Skin of body (tissue), 2 donors: ENCODE measurements around the gene MFAP5. TPM values are rescaled to one million over a fixed set of nuclear protein-coding genes. Genes with fewer than 3 reads are reported as not detected.

Experiments used
- DNase-seq: peaks from one replicate; lab custom pipeline; 2025; lab: John Stamatoyannopoulos, UW
- total RNA-seq: library from RNA; depleted of rRNA; stranded (reverse); fragments of >200 nt; gene quantifications from one replicate; pipeline ENCODE4 v1.2.3, GENCODE V29; 2014

The MFAP5 gene, protein sequence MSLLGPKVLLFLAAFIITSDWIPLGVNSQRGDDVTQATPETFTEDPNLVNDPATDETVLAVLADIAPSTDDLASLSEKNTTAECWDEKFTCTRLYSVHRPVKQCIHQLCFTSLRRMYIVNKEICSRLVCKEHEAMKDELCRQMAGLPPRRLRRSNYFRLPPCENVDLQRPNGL
- total RNA-seq = 125 TPM

DNA sequence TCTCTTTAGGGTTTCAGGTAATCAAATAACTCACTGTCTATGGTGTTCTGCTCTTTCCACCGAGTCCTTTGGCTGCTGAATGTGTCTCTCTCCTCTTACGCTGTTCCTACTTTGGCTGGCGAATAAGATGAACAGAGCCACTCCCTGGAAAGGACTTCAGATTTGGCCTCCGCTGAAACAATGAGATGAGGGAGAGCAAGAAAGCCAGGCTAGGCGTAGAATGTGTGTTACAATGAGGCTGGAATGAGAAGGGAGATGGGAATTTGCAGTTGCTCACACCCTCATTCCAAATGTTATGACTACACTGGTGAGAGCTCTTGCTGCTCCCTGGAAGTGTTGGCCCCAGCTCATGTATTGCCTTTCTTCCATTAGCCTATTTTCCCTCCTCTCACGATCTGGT is at the start of gene MFAP5:
MFAP5 (minus strand) TSS at position 234 of the 400 bp plus-strand sequence. CDS start 722 bp downstream, outside the sequence.
- DNase-seq = peak; percentile 87

DNA sequence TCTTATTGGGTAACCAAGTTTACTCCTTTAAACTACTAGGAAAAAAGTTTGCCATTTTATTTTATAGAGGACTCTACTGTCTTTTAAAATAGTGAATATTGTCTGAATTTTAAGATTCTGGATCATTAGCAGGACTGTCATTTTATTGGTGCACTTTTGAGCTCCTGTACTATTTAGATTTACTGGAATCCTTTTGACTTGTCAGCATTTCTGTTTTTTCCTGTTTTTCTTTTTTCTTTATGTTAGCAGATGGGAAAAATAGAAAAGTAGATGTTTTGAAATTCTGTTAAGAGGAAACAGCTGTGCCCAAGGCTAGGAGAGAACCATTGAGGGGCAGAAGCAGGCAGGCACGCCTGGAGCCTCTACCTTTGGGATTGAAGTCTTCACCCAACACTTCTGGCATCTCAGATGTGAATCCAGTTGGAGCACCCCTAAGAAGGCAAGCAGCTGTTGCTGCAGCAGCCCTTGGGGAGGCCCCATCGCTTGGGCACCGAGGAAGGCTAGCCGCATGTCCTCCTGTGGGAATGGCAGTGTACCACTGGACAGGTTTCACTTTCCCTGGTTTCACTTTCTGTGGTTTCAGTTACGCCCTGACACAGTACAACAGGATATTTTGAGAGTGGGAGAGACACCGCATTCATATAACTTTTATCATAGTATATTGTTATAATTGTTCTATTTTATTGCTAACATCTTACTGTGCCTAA is 46.7 kb upstream of the MFAP5 start:
- DNase-seq = peak; percentile 6

DNA sequence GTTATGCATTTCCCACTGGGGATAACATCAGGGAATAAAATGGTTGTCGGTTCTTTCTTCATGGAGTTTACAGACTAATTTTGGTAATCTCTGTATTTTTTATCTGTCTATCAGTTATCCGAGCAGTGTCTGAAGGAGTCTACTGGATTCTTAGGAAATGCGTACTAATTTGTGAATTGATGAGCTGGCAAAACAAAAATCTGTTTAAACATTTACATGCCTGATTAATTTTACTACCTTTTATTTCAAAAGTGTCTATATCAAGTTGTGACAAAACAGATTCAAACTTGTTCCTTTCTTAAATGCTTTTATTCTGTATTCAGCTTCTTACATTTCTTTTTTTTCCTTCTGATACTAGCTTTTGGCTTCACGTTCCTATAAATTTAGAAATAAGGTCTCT is 39.5 kb upstream of the MFAP5 start:
- DNase-seq = no peak

DNA sequence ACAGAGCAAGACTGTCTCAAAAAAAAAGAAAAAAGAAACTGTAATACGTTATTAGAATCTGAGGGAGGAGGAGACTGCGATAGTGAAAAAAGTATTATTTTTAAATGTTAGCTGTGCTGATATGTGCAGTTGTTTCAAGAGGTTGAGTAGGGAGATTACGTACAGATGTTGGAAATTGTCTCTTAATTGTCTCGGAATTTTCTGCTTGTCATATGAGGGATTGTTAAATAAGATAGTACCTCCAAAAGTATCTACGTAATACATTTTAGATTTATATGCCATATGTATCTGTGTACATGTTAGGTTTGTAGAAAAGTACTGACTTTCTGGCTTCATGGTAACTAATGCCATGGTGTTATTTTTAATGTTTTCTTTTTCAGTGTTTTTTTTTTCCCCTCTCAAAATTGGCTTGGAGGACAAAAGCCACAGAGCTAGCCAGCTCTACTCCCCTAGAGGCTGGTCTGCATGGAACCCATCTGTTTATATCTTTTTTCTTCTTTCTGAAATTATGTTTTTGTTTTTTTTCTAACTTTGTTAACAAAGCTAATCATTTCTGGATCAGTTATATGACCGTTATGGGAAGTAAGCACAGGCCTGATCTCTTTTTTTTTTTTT is 38.5 kb upstream of the MFAP5 start:
- DNase-seq = peak; percentile 61

DNA sequence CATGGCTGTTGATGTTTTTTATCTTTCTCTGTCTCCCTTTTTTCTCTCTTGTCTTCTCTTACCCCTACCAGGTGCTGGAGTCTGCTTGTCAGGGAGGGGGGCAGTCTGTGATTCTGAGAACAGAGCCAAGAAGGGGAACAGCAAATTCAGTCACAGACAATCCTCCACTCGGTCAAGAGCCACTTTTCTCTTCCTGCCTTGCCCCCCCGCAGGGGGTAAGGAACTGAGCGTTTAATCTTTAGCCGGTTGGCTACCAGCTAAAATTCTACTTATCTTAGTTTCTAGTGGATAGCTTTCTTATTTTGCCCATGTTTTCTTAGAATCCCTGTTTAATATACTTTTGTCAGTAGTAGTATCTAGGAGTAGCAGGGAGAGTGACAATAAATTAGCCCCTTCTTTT is 37.1 kb upstream of the MFAP5 start:
- DNase-seq = no peak

DNA sequence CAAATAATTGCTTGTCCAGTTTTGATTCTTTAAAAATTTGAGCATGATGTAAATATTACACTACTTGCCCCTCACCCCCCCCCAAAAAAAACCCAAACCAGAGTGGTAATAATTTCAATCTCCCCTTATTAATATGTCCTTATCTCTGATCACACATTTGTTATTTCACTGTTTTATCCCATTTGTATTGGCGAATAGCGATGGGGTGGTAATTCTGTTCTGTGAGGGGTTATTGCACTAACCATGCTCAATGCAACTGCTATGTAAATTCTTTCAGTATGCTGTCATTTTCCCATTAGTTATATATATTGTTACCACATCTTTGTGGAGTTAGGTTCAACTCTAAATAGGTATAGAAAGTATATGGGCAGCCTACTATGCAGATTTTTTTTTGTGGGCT is 36.3 kb upstream of the MFAP5 start:
- DNase-seq = peak; percentile 29

DNA sequence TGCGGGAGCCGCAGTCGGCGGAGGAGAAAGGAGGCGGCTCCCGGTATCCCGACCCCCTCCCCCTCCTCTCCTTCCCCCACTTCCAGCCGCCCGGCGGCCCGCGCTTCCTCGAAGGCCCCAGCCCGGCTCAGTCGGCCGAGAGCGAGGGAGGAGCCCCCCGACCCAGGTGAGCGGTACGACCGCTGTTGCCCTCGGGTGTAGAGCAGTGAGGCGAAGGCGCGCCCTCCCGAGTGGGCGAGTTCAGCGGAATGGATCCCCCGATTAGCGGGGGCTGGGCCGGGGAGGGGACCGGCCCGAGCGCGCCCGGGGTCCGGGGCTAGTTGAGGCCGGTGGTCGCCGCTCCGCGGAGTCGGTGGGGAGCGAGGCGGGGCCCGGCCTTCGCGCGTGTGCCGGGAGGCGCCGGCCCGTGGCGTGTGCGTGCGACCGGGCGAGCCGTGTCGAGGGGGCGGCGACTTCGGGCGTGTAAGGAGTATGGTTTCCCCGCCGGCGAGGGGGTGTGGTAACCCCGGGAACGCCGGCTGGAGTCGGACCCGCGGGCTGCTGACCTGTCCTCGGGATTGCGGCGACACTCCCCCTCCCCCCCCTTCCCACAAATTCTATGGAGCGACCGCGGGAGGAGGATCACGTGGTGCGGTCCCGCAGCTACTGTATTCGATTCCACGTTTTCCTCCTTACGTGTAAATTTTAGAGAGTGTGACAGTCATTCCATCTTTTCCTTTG is 35.7 kb upstream of the MFAP5 start:
- DNase-seq = peak; percentile 30

DNA sequence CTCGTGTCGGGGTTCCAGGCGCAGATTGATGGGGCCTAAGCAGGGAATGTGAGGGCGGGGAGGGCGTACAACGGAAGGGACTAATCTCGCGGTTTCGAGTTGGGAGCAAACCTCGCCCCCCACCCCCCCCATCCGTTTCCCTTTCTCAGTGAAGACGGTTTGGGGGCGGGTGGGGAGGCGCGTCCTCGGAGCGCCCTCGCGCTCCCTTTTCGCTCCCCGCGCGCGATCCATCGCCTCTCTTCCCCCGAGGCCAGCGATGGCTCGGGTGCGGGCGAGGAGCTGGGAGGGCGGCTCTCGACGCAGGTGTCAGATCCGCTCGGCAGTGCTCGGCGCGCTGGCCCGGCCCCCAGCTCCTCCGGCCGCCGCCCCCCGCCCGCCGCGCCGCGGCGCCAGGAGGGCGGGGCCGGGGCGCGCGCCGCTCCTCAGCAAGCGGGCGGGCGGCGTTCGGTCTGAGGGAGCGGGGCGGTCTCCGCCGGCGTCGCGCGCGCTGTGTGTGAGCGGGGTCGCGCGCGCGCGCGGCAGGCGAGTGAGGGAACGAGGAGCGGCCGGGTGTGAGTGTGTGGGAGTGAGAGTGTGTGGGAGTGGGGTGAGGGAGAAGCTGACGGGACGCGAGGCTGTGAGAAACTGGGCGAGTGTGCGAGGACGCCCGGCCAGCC is 35.0 kb upstream of the MFAP5 start, which contains the start of gene RIMKLB:
RIMKLB (plus strand) TSS at position 516 of the 656 bp plus-strand sequence. CDS start 15,876 bp downstream, outside the sequence.
- DNase-seq = peak; percentile 83

DNA sequence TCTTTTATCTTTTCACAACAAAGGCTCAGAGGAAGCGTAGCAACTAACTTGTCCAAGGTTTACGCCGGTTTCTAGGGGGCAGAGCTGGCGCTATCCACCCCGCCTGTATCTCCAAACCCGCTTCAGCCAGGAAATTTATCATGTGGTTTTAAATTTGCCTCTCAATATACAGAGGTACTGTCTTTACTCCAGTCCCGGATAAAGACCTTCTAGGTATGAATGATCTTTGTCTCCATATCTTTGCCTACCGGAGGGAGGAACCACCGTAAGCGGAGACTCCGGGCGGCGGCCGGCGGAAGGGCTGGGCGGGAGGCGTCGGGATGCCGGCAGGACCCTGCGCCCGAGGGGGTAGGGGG is 34.5 kb upstream of the MFAP5 start:
- DNase-seq = peak; percentile 54

DNA sequence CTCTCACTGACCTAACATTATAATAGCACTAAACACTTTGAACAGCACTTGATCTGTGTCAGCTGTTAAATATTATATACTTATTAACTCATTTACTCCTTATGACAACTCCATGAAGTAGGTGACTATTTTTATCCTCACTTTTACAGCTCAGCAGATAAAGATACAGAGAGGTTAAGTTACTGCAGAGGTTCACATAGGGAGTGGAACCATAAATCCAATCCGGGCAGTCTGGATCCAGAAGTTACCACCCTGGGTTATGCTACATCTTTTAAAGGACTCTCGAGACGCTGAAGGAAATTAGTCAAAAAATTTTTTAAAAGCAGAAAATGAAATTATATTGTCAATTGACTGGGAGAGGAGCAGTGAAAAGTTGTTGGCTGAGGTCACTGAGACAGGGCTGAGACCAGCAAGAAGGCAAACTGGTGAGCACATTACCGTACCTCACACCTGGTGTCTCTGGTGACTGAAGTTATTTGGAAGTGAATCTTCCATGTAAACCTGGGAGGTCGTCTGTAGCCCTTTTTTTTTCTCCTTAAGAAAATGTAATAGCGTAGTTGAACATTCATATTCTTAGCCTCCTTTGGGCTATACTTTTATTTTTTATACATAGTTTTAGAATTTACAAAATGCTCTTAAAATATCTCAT is 33.9 kb upstream of the MFAP5 start:
- no peak for DNase-seq

DNA sequence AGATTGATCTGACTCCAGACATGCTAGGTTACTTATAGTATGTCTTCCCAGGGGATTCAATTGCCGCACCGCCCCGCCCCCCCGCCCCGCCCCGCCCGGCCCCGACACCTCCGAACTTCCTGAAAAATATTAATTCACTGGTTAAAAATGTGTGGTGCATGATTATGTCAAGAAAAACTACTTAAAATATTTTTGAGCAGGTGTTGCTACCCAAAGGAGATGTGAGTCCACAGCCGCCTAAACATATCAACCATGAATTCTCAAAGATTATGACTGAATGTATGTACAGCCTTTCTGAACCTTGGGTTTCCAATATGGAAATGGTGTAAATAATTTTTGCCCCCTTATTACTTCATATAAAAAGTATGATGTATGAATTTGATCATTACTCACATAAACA is 32.5 kb upstream of the MFAP5 start:
- no peak for DNase-seq

DNA sequence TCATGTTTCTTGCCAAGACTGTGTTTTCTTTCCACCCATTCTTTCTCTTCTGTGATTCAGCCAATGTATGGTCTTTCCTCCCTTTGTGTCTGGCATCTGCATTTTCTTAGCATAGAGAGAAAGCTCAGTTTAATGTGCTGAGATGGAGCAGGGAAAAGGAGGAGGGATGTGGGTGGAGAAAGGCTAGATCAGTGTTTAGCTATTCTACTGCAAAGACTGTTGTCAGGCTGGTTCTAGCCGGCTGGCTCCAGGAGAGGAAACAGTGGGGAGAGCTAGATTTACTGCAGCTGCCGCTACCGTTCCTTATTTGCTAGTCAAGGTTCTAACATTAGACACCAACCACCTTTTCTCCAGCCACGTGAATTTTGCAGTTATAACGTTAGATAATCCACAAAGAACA is 29.9 kb upstream of the MFAP5 start:
- peak; percentile 84 for DNase-seq

DNA sequence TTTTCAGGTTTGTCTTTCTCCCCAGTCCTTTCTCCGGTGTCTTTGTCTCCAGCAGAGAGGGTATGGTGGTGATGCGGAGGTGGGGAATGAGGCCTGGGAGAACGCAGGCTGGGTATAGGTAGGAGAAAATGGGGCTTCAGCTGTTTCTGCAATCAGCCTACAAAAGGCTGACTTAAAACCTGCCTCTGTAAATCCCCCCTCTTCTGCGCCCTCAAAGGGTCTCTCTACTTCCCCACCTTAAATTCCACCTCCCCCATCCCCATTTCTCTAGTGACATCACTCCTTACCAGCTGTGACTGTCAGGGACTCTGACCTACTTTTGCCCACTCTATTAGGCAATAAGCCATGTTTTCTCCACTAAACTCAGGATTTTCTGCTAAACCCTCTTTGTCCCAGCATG is 27.1 kb upstream of the MFAP5 start:
- DNase-seq = no peak

DNA sequence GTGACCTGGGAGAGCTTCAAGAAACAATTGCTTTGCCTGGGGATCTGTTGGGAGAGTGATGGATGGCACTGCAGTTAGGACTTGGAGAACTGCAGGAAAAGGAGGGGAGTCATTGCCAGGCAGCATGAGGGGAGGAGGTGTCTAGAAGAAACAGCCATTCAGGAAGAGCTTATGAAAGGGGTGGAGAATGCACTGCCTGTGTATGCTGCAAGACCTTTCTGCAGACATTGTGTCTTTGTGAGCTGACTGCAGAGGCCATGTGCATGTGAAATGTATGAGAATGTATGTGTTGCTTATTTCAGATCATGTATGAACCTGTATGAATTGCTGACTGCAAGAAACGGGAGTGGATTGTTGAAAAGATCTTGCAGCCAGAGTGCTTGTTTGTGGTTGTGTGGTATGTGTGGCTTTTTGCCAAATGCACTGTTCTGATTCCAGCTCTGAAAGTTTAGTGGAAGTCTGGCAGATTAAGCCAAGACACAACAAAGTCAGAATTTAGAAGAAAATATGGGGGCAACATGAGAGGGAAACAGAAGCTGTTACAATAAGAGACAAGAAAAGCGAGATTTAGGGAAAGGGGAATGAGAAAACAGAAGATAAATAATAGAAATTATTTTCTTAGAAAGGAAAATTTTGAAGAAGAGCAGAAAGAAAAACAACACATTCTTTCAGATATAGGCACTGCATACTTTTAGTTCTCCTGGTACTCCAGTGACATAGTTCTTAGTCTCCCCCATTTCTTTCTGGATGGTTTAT is 25.4 kb upstream of the MFAP5 start:
- DNase-seq = peak; percentile 95

DNA sequence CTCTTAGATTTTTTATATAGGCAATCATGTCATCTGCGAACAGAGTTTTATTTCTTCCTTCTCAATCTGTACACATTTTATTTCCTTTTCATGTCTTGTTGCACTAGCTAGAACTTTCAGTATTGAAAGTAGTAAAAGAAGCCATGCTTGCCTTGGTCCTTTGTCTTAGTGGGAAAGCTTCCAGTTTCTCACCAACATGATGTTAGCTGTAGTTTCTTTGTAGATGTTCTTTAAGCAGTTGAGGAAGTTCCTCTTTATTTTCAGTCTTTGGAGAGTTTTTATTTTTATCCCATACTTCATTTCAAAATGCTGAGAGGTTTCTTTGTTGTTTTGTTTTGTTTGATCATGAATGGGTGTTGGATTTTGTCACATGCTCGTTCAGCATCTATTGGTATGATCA is 22.4 kb upstream of the MFAP5 start:
- DNase-seq = no peak

DNA sequence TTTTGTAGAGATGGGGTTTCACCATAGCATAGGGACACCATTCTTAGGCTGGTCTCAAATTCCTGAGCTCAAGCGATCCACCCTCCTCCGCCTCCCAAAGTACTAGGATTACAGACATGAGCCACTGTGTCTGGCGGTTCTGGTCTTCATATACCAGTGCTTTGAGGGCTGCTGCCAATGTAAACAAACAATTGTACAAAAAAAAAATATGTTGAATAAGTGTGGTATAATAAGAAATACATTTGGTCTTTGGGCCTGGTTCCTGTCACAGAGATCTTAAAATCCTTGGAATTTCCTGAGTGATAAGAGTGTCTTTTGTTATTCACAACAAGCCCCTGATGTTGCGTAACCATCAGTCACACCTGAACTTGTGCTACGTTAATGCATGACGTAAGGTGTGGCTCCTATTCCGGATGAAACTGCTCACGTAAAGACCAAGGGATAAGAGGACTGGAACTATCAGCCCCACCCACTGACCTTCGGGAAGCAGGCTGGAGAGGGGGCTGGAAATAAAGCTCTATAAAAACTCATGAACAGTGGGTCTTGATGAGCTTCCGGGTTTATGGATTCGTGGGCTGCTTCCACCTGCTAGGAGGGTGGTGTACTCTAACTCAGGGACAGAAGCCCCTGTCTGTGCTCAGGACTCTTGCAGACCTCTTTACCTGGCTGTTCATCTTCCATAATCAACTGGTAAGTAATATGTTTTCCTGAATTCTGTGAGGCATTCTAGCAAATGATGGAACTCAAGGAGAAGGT is 18.7 kb upstream of the MFAP5 start:
- DNase-seq = no peak

DNA sequence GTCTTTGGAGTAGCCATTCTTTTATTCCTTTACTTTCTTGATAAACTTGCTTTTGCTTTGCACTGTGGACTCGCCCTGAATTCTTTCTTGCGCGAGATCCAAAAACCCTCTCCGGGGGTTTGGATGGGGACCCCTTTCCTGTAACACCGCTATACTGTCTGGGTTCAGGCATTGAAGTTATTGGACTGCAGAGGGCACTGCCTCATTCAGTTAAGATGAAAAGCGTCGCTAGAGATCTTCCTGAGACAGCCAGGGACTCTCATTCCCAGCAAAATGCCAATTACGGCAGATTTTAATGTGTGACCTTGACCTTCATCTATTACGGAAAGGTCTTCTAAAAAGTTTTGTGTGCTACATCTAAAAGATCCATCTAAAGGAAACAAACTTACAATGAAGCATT is 17.9 kb upstream of the MFAP5 start:
- no peak for DNase-seq

DNA sequence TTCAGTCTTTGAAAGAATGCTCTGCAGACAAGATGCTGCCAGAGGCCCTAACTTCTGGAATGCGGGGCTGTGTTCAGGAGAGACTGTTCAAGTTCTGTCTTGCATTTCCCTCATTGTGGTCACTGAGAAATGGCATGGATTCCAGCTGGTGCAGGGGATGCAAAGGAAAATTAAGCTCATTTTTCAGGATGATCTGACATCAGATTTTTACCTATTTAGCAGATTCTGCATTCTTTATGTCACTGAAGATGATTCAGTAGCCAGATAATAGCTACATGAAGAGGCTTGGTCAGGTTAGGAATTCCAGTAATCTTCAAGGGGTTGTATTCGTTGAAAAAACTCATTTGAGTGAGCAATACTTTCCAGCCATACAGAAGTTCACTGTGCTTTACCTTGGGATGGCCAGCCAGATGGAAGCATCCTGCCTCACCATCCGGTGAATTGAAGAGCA is 16.1 kb upstream of the MFAP5 start:
- no peak for DNase-seq

DNA sequence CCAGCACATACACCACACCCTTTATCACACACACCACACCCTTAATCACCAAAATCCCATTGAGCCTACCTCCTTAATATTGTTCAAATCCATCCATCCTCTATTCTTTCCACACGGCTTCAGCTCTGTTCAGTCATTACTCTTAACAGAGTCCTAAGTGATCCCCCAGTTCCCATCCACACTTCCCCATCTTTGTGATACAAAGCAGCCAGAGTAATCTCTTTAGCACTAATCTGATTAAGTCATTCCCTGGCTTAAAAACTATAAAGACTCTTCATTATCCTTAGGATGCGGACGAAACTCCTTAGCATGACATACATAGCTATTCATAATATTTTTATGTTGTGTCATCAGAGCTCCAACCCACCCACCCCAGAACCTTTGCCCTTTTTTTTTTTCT is 14.7 kb upstream of the MFAP5 start:
- no peak for DNase-seq

DNA sequence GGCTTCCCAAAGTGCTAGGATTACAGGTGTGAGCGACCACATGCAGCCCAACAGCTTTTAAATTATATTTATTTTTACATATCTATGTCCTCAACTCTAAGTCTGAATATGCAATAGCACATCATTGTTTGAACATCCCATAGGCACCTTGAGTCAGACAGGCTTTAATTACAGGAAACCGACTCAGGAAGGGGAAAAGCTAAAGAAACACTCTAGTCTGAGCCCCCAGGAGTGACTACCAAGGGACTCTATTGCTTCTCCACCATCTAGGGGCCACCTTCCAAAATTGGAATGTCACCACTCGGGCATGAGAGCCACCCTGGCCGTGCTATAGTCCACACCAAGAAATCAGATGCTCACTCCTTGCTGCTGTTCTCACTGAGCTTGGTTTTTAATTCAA is 14.0 kb upstream of the MFAP5 start:
- no peak for DNase-seq
